ENCODE results near the gene NBR1. TPM values are rescaled to one million over a fixed set of nuclear protein-coding genes. Genes with fewer than 3 reads are reported as not detected.
A peak's percentile ranks its signal among the peaks of the same experiment; 100 is the strongest.
"Not testable (repeated sequence)": the region's sequence is repeated elsewhere in the genome, so short reads cannot be mapped to it uniquely, and the experiment has no call there.

Gene NBR1
- total and polyA plus RNA-seq, 10 donors: 18.5 to 103 (median 84.1) TPM

- Histone ChIP-seq H3K4me3 (no peak overlapping the region), H3K27ac (no peak overlapping the region), H3K36me3 (peaks cover 10 to 100% (median 100%) of the 10 kb centered on the region in 6 donors), H3K9me3 (no peaks in the 10 kb centered on the region), H3K4me1 (no peaks in the 10 kb centered on the region), H3K27me3 (replicated peaks in 1 of 7) (no peaks in the 10 kb centered on the region)
- intact Hi-C loops (cut with DNase I; ENCODE audit: low total_unique reads): no loop called here
- no peak for DNase-seq
- WGBS, 5 donors: 83 to 97% (median 89%) methylated on average over 2 of the region's 2 CpGs
- TF ChIP-seq POLR2AphosphoS5 (IDR thresholded peaks at IDR 0.05) (no peak), POLR2A (IDR thresholded peaks at IDR 0.05) (no peak), CTCF (IDR thresholded peaks at IDR 0.05 in 8 of 11, conservative IDR thresholded peaks at IDR 0.05 in 3 of 11) (no peak)
These were observed 28.6 kb downstream of the NBR1 start for GRCh38 chr17:43199633-43200032.

- 72 to 89% (median 79%) methylated on average over 4 of the region's 4 CpGs for WGBS, 5 donors
- intact Hi-C loops (cut with DNase I; ENCODE audit: low total_unique reads): no loop called here
- no peak for DNase-seq
- Histone ChIP-seq H3K27ac (no peak overlapping the region), H3K4me1 (no peaks in the 10 kb centered on the region), H3K27me3 (replicated peaks in 1 of 7) (no peaks in the 10 kb centered on the region), H3K9me3 (no peaks in the 10 kb centered on the region), H3K36me3 (peaks cover 7 to 100% (median 100%) of the 10 kb centered on the region in 6 donors), H3K4me3 (no peak overlapping the region)
- TF ChIP-seq CTCF (IDR thresholded peaks at IDR 0.05 in 8 of 11, conservative IDR thresholded peaks at IDR 0.05 in 3 of 11) (no peak), POLR2AphosphoS5 (IDR thresholded peaks at IDR 0.05) (peak in 2 of 3 donors; percentile 12 to 21)
These were observed 29.1 kb downstream of the NBR1 start for GRCh38 chr17:43200127-43200526.

GRCh38 chr17:43203013-43203412 lies 32.0 kb downstream of the NBR1 start:
- peaks cover 7 to 100% (median 91%) of the 10 kb centered on the region in 6 donors for H3K36me3 ChIP-seq
- H3K4me3 ChIP-seq; H3K4me1 ChIP-seq; H3K27ac ChIP-seq; intact Hi-C loops (cut with DNase I; ENCODE audit: low total_unique reads); DNase-seq; H3K9me3 ChIP-seq; H3K27me3 ChIP-seq (replicated peaks in 1 of 7): not testable (repeated sequence)
- 95 to 100% (median 97%) methylated on average over 3 of the region's 3 CpGs for WGBS, 5 donors

- Histone ChIP-seq H3K27ac (peak overlapping the region; percentile 79 to 93 (median 88)), H3K36me3 (peaks cover 3 to 79% (median 33%) of the 10 kb centered on the region in 6 donors), H3K27me3 (replicated peaks in 1 of 7) (no peaks in the 10 kb centered on the region), H3K4me3 (peak overlapping the region in 1 of 8 donors; percentile 89), H3K9me3 (no peaks in the 10 kb centered on the region), H3K4me1 (peaks cover 16 to 51% (median 34%) of the 10 kb centered on the region in 6 donors)
- WGBS, 5 donors: 59 to 81% (median 65%) methylated on average over 3 of the region's 3 CpGs
- intact Hi-C loops (cut with DNase I; ENCODE audit: low total_unique reads): no loop called here
- TF ChIP-seq POLR2A (IDR thresholded peaks at IDR 0.05): no peak
- TF ChIP-seq CTCF (IDR thresholded peaks at IDR 0.05 in 8 of 11, conservative IDR thresholded peaks at IDR 0.05 in 3 of 11): no peak
- TF ChIP-seq POLR2AphosphoS5 (IDR thresholded peaks at IDR 0.05): no peak
- no peak for DNase-seq
These were observed 39.6 kb downstream of the NBR1 start for GRCh38 chr17:43210576-43210975.

GRCh38 chr17:43211123-43211479 lies 40.1 kb downstream of the NBR1 start:
- DNase-seq: no peak
- H3K9me3 ChIP-seq: no peaks in the 10 kb centered on the region
- peaks cover 3 to 79% (median 35%) of the 10 kb centered on the region in 6 donors for H3K36me3 ChIP-seq
- H3K27ac ChIP-seq: peak overlapping the region; percentile 79 to 93 (median 88)
- H3K4me1 ChIP-seq: peaks cover 16 to 51% (median 34%) of the 10 kb centered on the region in 6 donors
- TF ChIP-seq POLR2A (IDR thresholded peaks at IDR 0.05) (no peak), CTCF (IDR thresholded peaks at IDR 0.05 in 8 of 11, conservative IDR thresholded peaks at IDR 0.05 in 3 of 11) (no peak), POLR2AphosphoS5 (IDR thresholded peaks at IDR 0.05) (no peak)
- H3K27me3 ChIP-seq (replicated peaks in 1 of 7): no peaks in the 10 kb centered on the region
- 10 to 20% (median 13%) methylated on average over 2 of the region's 2 CpGs for WGBS, 5 donors
- peak overlapping the region; percentile 58 to 89 (median 66) for H3K4me3 ChIP-seq
- intact Hi-C loops (cut with DNase I; ENCODE audit: low total_unique reads): no loop called here

All from spleen (tissue), 11 donors.